Bone marrow (tissue), 2 donors: ENCODE results near the gene KLHL35.
A peak's percentile ranks its signal among the peaks of the same experiment; 100 is the strongest.
"Not testable (repeated sequence)": the region's sequence is repeated elsewhere in the genome, so short reads cannot be mapped to it uniquely, and the experiment has no call there.

ENCODE experiments used
- DNase-seq, 2 donors: peaks; one replicate each; lab custom pipeline; 2025; lab: John Stamatoyannopoulos, UW

Gene KLHL35

DNA sequence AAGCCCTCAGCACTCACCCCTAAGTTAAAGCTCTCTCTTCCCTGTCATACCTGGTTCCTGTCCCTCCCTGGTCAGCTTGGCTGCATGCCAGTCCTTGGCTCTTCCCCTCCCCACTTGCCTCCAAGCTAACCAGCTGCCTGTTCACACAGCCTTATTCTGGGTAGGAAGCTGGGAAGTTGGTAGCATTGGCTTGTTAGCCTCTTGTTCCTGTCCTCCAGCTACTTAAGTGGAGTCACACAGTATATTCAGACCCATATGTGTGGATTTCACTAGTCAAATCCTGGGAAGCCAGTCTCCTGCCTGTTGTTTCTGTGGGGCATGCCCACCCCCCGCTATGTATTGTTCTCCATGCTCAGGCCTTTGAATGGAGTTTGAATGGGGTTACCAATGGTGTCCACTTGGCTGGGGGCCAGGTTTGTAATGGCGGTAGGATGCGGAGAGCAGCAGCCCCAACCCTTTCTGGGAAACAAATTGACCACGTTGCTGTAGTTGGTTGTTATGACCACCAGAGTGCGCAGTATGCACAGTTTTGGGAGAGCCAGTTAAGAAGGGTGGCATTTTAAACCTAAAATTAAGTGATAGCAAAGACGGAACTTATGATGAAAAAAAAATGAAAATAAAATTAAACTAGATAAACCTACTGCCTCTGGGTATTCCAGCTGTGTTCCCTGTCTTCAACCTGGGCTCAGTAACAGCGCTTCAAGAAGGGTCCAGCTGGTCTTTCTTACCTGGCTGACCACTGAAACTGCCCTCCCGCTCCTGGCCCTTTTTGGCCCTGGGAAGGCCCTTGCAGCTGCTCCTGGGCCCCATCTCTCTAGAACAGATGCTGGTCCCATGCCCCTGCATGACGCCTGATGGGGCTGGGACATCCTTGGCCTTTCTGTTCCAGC lies 44.4 kb downstream of the KLHL35 start:
- DNase-seq: peak; percentile 26 to 80

- DNase-seq: no peak
Observed at GRCh38 chr11:75387736-75388294, 45.2 kb downstream of the KLHL35 start.

DNA sequence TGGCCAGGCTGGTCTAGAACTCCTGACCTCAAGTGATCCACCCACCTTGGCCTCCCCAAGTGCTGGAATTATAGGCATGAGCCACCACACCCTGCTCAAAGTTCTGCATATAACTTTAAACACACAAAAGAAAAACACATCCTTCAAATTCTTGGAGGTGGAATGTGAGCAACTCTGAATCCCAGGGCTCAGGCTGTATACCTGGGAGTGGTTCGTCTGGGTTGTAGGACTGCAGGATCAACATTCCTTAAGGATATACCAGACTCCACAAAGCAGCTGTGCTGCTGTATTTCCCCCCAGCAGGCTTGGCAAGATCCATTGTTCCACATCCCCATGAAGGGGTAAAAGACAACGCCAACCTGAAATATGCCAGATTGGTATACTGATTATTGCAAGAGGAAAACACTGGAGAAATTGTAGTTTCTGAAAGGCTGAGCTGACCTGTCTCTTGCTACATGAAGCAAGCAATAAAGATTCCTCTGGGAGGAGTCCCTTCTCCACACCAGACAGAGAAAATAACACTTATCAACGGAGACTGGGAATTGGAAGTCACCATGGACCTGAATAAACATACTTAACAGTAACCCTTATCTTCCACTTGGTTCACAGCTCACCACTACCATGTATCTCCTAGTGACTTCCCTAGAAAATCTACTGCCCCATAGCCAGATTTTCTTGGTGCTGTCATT lies 45.9 kb downstream of the KLHL35 start:
- no peak for DNase-seq

DNA sequence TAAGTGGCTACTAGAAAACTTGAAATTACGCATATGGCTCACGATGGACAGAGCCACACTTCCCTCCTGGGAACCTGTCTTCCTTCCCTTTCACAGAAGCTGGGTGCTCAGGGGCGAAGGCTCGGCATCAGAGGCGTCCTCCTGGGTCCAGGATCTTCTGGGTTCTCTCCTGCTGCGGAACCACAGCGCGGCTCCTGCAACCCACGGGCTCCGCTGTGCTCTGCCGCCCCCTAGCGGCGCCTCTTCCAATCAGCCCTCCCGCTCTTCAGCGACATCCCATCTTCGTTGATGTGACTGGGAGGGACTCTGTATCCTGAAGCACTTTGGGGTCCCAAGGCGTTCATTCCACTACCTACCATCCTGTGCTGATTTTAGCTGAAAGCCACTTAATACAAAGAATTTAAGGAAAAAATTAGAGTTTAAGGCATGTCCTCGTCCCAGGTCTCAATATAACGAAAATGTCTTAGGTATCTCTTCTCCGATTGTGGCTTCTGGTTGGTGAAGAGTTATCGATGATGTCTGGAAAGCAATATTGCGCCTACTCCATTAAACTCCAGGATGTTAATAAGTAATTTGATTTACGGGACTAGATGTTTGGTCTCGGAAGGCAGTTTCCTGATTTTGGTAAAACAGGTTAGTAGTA lies 48.4 kb downstream of the KLHL35 start:
- peak; percentile 48 to 63 for DNase-seq

DNA sequence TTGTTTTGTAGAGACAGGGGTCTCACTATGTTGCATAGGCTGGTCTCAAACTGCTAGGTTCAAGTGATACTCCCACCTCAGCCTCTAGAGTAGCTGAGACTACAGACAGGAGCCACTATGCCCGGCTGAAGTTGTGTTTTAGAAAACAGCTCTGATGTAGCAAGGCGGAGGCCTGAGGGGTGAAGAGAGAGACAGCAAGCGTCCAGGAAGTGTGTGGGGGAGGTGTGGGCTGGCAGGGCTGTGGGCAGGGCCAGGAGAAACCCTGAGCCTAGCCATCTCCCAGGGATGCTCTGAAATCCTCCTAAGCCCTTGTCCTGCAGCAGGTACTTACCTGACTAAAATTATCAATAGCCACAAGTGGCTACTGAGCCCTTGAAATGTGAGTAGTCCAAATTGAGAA lies 49.8 kb downstream of the KLHL35 start:
- DNase-seq: peak in 1 of 2 donors; percentile 65

DNA sequence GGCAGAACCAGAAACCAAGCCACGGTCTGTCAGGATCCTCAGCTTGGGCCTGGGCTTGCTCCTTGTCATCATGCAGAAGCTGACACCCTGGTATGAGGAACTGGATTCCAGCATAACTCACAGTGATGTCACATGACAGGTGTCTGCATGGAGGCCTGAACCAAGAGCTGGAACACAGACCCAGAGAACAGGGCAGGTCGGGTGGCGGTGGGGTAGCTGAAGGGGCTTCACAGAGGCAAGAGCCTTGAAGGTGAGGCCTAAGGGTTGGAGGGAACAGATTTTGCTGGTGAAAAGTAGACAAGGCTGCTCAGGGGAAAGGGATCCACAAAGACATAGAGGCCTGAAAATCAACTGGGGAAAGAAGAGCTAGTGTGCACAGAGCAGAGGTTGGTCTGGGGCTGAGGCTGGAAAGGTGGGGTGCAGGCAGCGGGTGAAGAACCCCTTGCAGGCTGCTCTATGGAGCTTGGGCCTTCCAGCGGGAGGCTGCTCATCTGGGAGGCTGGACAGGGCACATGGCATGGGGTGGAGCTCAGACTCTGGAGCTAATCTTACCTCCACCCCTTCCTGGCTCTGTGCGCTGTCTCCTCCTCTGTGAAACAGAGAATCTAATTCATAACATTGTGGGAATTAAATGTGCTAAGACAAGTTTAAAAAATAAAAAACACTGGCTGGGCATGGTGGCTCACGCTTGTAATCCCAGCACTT lies 52.1 kb downstream of the KLHL35 start:
- DNase-seq: peak in 1 of 2 donors; percentile 28

- DNase-seq: no peak
Observed at GRCh38 chr11:75380245-75380644, 52.8 kb downstream of the KLHL35 start.

DNA sequence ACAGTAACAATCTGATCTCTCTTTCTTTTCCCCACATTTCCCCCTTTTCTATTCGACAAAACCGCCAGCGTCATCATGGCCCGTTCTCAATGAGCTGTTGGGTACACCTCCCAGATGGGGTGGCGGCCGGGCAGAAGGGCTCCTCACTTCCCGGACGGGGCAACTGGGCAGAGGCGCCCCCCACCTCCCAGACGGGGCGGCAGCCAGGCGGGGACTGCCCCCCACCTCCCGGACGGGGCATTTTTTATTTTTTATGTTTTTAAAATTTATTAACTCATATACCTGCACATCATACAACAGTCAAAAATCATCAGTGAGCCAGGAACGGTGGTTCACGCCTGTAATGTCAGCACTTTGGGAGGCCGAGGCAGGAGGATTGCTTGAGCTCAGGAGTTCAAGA lies 54.2 kb downstream of the KLHL35 start:
- not testable (repeated sequence) for DNase-seq

DNA sequence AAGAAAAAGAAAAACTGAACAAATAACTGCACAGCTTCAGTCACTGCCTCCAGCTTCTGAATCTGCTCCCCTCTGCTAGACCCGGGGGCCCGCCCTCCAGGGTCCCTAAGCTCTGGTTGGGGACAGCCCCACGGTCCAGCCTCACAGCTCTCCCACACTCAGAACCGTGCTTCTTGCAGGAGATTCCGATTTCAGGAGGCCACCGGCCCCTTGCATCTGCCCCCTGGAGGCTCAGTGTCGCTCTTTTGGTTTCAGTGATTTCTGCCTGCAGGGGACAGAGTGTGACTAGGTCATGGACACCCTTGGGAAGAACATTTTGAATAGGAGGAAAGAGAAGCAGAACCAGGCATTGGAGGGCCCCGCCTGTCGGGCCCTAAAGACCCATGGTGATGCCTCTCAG lies 56.8 kb downstream of the KLHL35 start:
- no peak for DNase-seq

DNA sequence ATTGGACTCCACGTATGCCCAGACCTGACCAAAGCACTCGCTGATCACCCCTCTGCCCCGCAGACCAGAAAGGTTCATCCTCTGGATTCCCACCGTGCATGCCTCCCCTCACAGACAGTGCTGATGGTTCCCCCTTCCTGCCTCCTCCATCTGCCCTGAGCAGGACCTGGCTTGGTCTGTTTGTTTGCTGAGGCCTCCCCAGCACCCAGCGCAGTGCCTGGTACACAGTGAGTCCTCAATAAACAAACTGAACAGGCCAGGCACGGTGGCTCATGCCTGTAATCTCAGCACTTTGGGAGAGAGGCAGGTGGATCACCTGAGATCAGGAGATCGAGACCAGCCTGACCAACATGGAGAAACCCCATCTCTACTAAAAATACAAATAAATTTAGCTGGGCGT lies 57.4 kb downstream of the KLHL35 start:
- no peak for DNase-seq

GRCh38 chr11:75374646-75375045 lies 58.4 kb downstream of the KLHL35 start:
- no peak for DNase-seq

- DNase-seq: no peak
Observed at GRCh38 chr11:75373201-75373600, 59.8 kb downstream of the KLHL35 start.
